PFSK-1 (cell line): Measurements from ENCODE around the gene CHD9NB.

Source experiments
- FOXP2 ChIP-seq: optimal IDR thresholded peaks from 2 replicates; pipeline ENCODE3; 2011; ENCODE audit warnings: borderline replicate concordance, control low read depth, inconsistent platforms; ENCODE audit not compliant: insufficient read depth; ENCODE audit errors: extremely low read length, extremely low read depth
- POLR2AphosphoS5 ChIP-seq: IDR thresholded peaks from 2 replicates; pipeline ENCODE4 v1.6.1; 2012; ENCODE audit warnings: low read depth, mild to moderate bottlenecking, control low read depth, low read length, moderate library complexity
- REST ChIP-seq, 2 experiments: IDR thresholded peaks; 2 replicates each; pipeline versions ENCODE4 v1.6.1 to v1.8.0; 2011 to 2012; ENCODE audit warnings: low read depth in 2 of 2, low read length in 2 of 2, control low read depth in 1 of 2, inconsistent platforms in 1 of 2, mild to moderate bottlenecking in 1 of 2, moderate library complexity in 1 of 2; ENCODE audit not compliant: insufficient read depth in 1 of 2
- SIN3A ChIP-seq: IDR thresholded peaks from 2 replicates; pipeline ENCODE4 v1.6.1; 2012; ENCODE audit warnings: mild to moderate bottlenecking, low read length, moderate library complexity, borderline replicate concordance; ENCODE audit not compliant: insufficient read depth
- TAF1 ChIP-seq: IDR thresholded peaks from 2 replicates; pipeline ENCODE4 v1.6.1; 2012; ENCODE audit warnings: low read length, control low read depth, borderline replicate concordance; ENCODE audit not compliant: insufficient read depth

The CHD9NB gene

GRCh38 chr16:53097190-53097589 is 44.5 kb upstream of the CHD9NB start:
- TF ChIP-seq TAF1 (no peak), SIN3A (no peak), FOXP2 (no peak), REST (IDR thresholded peaks at IDR 0.05; ENCODE audit: insufficient read depth in 1 of 2, low read depth in 2 of 2, low read length in 2 of 2) (no peak), POLR2AphosphoS5 (no peak)

GRCh38 chr16:53094013-53094630 is 41.4 kb upstream of the CHD9NB start:
- TF ChIP-seq REST (IDR thresholded peaks at IDR 0.05; ENCODE audit: insufficient read depth in 1 of 2, low read depth in 2 of 2, low read length in 2 of 2) (no peak), TAF1 (no peak), POLR2AphosphoS5 (no peak), FOXP2 (no peak), SIN3A (no peak)

DNA sequence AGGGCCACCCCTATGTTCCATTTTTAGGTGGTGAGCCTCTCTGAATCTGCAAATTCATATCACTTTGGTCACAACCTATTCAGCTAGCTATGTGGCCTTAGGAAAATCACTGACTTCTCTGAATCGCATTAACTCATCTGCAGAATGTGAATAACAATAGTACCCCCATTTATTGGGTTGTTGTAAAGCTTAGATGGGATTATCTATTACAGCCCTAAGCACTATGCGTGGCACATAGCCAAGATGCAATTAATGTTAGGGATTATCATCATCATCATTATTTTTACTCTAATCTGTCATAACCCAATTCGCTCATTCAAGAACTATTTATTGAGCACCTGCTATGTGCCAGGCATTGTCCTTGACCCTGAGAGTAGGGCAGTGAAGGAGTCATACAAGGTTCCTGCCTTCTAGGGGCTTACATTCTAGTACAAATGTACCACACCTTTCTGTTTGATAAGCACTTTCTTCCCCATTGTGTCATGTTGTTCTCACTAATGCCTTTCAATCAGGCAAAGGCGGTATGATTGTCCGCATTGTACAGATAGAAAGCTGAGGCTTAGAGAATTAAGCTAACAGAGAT is 40.6 kb upstream of the CHD9NB start:
- TF ChIP-seq FOXP2 (no peak), TAF1 (no peak), POLR2AphosphoS5 (no peak), SIN3A (no peak), REST (IDR thresholded peaks at IDR 0.05; ENCODE audit: insufficient read depth in 1 of 2, low read depth in 2 of 2, low read length in 2 of 2) (no peak)

- TF ChIP-seq REST (IDR thresholded peaks at IDR 0.05; ENCODE audit: insufficient read depth in 1 of 2, low read depth in 2 of 2, low read length in 2 of 2), result no peak
- no peak for TF ChIP-seq POLR2AphosphoS5
- TF ChIP-seq FOXP2, result no peak
- no peak for TF ChIP-seq TAF1
- no peak for TF ChIP-seq SIN3A
These were observed 39.6 kb upstream of the CHD9NB start for GRCh38 chr16:53092284-53092683.
